T-helper 2 cell (primary cell): ENCODE results near the gene LRP2BP.

Experiments
- DNase-seq, 5 experiments: peaks; one replicate each; pipeline versions ENCODE4 v3.0.0 to v3.0.0-alpha.2; 2012 to 2022
- total RNA-seq, 2 donors: gene quantifications; one replicate each; lab custom pipeline; 2026; lab: John Stamatoyannopoulos, UW

The LRP2BP gene
- total RNA-seq = 9.4 to 16.3 reads per million in 2 donors

- peak in 1 of 5 experiments; percentile 66 for DNase-seq
Observed at GRCh38 chr4:185395238-185395955, at the start of gene LRP2BP. Gene LRP2BP (minus strand): TSS chr4:185395924. CDS start chr4:185378186, 17,738 bp downstream.

GRCh38 chr4:185445209-185445608 lies 49.5 kb upstream of the LRP2BP start:
- no peak for DNase-seq

- no peak for DNase-seq
Observed at GRCh38 chr4:185441479-185441878, 45.8 kb upstream of the LRP2BP start.

GRCh38 chr4:185437809-185438208 lies 42.1 kb upstream of the LRP2BP start:
- DNase-seq = peak in 1 of 5 experiments; percentile 20

- no peak for DNase-seq
Observed at GRCh38 chr4:185435466-185435865, 39.7 kb upstream of the LRP2BP start.

GRCh38 chr4:185429660-185430059 lies 33.9 kb upstream of the LRP2BP start:
- no peak for DNase-seq

- no peak for DNase-seq
Observed at GRCh38 chr4:185426960-185427688, 31.4 kb upstream of the LRP2BP start.

GRCh38 chr4:185425647-185426352 lies 30.1 kb upstream of the LRP2BP start, which contains the start of gene UFSP2:
Gene UFSP2 (minus strand): TSS chr4:185425964. CDS start chr4:185425868, 96 bp downstream.
- peak; percentile 72 to 92 (median 84) for DNase-seq

GRCh38 chr4:185424905-185425646 lies 29.4 kb upstream of the LRP2BP start:
- DNase-seq = no peak

GRCh38 chr4:185421366-185422124 lies 25.8 kb upstream of the LRP2BP start:
- no peak for DNase-seq

- no peak for DNase-seq
Observed at GRCh38 chr4:185416955-185417354, 21.2 kb upstream of the LRP2BP start.

GRCh38 chr4:185412412-185412811 lies 16.7 kb upstream of the LRP2BP start:
- no peak for DNase-seq

GRCh38 chr4:185411849-185412248 lies 16.1 kb upstream of the LRP2BP start:
- no peak for DNase-seq

GRCh38 chr4:185408432-185408831 lies 12.7 kb upstream of the LRP2BP start:
- DNase-seq = no peak

- no peak for DNase-seq
Observed at GRCh38 chr4:185405296-185405999, 9.7 kb upstream of the LRP2BP start.

GRCh38 chr4:185404031-185404430 lies 8.3 kb upstream of the LRP2BP start:
- DNase-seq = no peak

GRCh38 chr4:185399466-185399865 lies 3.7 kb upstream of the LRP2BP start:
- no peak for DNase-seq

- DNase-seq = no peak
Observed at GRCh38 chr4:185398618-185399017, 2.9 kb upstream of the LRP2BP start.

GRCh38 chr4:185396724-185397385 lies 1.1 kb upstream of the LRP2BP start, which contains the start of gene ANKRD37:
Gene ANKRD37 (plus strand): TSS chr4:185396841. CDS start chr4:185396924, 83 bp downstream.
- DNase-seq = peak in 1 of 5 experiments; percentile 13
